Liver (tissue), 3 donors: ENCODE results near the gene MED20.

Experiments used
- ATF3 ChIP-seq: IDR thresholded peaks from 2 replicates; pipeline ENCODE4 v1.6.1; 2016; ENCODE audit warnings: antibody characterized with exemption
- EGR1 ChIP-seq, 2 donors: IDR thresholded peaks; 2 replicates each; pipeline ENCODE4 v1.6.1; 2016 to 2018; ENCODE audit warnings: antibody characterized with exemption in 2 of 2, low read depth in 2 of 2
- GABPA ChIP-seq, 2 donors: IDR thresholded peaks in 1 of 2; conservative IDR thresholded peaks in 1 of 2; 2 replicates each; pipeline ENCODE4 v1.6.1; 2016; ENCODE audit warnings: antibody characterized with exemption in 2 of 2, mild to moderate bottlenecking in 1 of 2, moderate library complexity in 1 of 2
- HNF4G ChIP-seq: IDR thresholded peaks from 2 replicates; pipeline ENCODE4 v1.6.1; 2016; ENCODE audit warnings: antibody characterized with exemption
- JUND ChIP-seq, 2 donors: IDR thresholded peaks; 2 replicates each; pipeline ENCODE4 v1.6.1; 2016; ENCODE audit warnings: antibody characterized with exemption in 2 of 2
- NR2F2 ChIP-seq: IDR thresholded peaks from 2 replicates; pipeline ENCODE4 v1.6.1; 2016; ENCODE audit warnings: antibody characterized with exemption
- RAD21 ChIP-seq, 2 donors: IDR thresholded peaks; 2 replicates each; pipeline ENCODE4 v1.6.1; 2016; ENCODE audit warnings: antibody characterized with exemption in 2 of 2, mild to moderate bottlenecking in 2 of 2
- REST ChIP-seq: IDR thresholded peaks from 2 replicates; pipeline ENCODE4 v1.6.1; 2016; ENCODE audit warnings: antibody characterized with exemption, mild to moderate bottlenecking
- RXRA ChIP-seq, 2 donors: IDR thresholded peaks; 2 replicates each; pipeline ENCODE4 v1.6.1; 2017 to 2018; ENCODE audit warnings: antibody characterized with exemption in 2 of 2, mild to moderate bottlenecking in 1 of 2
- SP1 ChIP-seq: IDR thresholded peaks from 2 replicates; pipeline ENCODE4 v1.6.1; 2018; ENCODE audit warnings: antibody characterized with exemption, mild to moderate bottlenecking
- TAF1 ChIP-seq: conservative IDR thresholded peaks from 2 replicates; pipeline ENCODE4 v1.6.1; 2016; ENCODE audit warnings: antibody characterized with exemption, mild to moderate bottlenecking
- YY1 ChIP-seq: IDR thresholded peaks from 2 replicates; pipeline ENCODE4 v1.6.1; 2016; ENCODE audit warnings: antibody characterized with exemption, mild to moderate bottlenecking
- TF ChIP-seq, protein P1 (sequence below): fragments of 150-350 bp; IDR thresholded peaks from 2 replicates; pipeline ENCODE4 v1.5.1; 2017; ENCODE audit warnings: improper control_type of control experiment, low read depth, low read length; ENCODE audit not compliant: missing input control
- TF ChIP-seq, protein P2 (sequence below): IDR thresholded peaks from 2 replicates; pipeline ENCODE4 v1.6.1; 2016; ENCODE audit warnings: antibody characterized with exemption
- donor health status: healthy.
- donor health status: healthy.

GRCh38 chr6:41874741-41875140 lies 46.2 kb downstream of the MED20 start:
- TF ChIP-seq, protein P1, sequence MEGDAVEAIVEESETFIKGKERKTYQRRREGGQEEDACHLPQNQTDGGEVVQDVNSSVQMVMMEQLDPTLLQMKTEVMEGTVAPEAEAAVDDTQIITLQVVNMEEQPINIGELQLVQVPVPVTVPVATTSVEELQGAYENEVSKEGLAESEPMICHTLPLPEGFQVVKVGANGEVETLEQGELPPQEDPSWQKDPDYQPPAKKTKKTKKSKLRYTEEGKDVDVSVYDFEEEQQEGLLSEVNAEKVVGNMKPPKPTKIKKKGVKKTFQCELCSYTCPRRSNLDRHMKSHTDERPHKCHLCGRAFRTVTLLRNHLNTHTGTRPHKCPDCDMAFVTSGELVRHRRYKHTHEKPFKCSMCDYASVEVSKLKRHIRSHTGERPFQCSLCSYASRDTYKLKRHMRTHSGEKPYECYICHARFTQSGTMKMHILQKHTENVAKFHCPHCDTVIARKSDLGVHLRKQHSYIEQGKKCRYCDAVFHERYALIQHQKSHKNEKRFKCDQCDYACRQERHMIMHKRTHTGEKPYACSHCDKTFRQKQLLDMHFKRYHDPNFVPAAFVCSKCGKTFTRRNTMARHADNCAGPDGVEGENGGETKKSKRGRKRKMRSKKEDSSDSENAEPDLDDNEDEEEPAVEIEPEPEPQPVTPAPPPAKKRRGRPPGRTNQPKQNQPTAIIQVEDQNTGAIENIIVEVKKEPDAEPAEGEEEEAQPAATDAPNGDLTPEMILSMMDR: no peak
- TF ChIP-seq ATF3: no peak
- TF ChIP-seq EGR1 (IDR thresholded peaks at IDR 0.05; ENCODE audit: low read depth in 2 of 2): no peak
- no peak for TF ChIP-seq JUND (IDR thresholded peaks at IDR 0.05)
- TF ChIP-seq TAF1: no peak
- TF ChIP-seq RAD21 (IDR thresholded peaks at IDR 0.05): no peak
- TF ChIP-seq SP1: no peak
- no peak for TF ChIP-seq NR2F2
- no peak for TF ChIP-seq REST
- TF ChIP-seq, protein P2, sequence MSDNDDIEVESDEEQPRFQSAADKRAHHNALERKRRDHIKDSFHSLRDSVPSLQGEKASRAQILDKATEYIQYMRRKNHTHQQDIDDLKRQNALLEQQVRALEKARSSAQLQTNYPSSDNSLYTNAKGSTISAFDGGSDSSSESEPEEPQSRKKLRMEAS: no peak
- no peak for TF ChIP-seq YY1
- no peak for TF ChIP-seq HNF4G
- no peak for TF ChIP-seq GABPA (IDR thresholded peaks at IDR 0.05 in 1 of 2, conservative IDR thresholded peaks at IDR 0.05 in 1 of 2)
- no peak for TF ChIP-seq RXRA (IDR thresholded peaks at IDR 0.05)
